HG03159 (cell line): Measurements from ENCODE around the gene DAW1.
"Not testable (repeated sequence)": the region's sequence is repeated elsewhere in the genome, so short reads cannot be mapped to it uniquely, and the experiment has no call there.

Experiments
- ATAC-seq: cut with Tn5 transposase; IDR thresholded peaks from one replicate; pipeline ENCODE4 v1.9.1; 2021; ENCODE audit warnings: mild to moderate bottlenecking, moderate library complexity; ENCODE audit not compliant: unreplicated experiment

The DAW1 gene, protein sequence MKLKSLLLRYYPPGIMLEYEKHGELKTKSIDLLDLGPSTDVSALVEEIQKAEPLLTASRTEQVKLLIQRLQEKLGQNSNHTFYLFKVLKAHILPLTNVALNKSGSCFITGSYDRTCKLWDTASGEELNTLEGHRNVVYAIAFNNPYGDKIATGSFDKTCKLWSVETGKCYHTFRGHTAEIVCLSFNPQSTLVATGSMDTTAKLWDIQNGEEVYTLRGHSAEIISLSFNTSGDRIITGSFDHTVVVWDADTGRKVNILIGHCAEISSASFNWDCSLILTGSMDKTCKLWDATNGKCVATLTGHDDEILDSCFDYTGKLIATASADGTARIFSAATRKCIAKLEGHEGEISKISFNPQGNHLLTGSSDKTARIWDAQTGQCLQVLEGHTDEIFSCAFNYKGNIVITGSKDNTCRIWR

DNA sequence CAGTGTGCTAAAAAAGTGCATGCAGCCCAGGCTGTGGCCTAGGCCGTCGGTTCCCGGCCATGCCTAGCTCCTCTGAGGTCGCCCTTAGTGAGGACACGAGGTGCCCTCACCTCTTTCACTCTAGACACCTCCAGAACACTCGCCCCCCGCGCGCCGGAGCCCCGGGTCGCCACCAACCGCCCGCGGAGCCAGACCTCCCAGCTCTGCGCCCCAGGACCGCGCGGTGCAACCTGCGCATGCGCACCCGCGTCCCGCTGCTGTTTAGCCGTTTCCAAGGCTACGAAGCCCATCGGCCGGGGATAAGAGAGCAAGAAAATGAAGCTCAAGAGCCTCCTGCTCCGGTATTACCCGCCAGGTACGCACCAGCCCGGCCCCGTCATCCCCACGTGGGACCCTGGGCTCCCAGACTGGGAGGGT is at the start of gene DAW1:
Gene DAW1 (plus strand): TSS at position 257 of the 417 bp plus-strand sequence. CDS start 59 bp downstream, at position 316.
- peak; percentile 97 for ATAC-seq

DNA sequence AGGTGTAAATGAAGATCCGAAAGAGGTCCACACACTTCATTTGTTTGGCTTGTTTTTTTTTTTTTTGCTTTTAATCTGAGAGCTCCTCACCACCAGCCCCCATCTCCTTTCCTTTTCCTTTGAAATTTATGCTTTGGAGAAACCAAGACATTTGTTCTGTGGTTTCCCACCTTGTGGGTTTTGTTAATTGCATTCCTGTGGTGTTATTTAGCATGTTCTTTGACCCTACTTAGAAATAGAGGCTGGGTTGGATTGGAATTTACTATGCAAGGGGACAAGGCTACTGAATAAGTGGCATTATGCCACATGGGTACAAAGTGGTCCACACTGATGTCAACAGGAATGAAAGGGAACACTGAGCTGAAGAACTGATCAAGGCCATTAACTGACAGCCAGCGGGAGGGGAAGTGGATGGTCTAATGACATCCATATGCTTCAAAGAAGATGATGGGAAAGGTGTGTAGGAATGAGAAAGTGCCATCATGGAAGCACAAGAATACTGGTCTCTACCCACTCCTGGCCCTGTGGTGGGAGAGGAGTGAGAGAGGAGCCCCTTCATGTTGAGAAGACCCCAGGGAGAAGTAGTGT is 48.9 kb upstream of the DAW1 start:
- ATAC-seq, result no peak

DNA sequence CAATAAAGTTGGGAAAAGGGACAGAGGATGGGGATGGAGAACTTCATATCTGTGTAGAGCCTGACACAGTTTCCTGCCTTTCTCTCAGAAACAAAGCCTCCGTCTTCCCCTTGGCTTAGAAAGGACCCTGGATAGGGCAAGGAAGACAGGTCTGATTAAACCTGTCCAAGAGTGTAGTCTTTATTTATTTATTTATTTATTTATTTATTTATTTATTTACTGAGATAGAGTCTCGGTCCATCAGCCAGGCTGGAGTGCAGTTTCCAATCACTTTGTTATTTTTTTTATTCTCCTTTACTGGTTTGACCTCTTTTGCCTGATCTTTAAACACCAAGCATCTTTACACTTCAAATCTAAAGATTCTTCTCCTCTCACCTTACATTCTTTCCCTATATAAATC is 47.5 kb upstream of the DAW1 start:
- no peak for ATAC-seq

DNA sequence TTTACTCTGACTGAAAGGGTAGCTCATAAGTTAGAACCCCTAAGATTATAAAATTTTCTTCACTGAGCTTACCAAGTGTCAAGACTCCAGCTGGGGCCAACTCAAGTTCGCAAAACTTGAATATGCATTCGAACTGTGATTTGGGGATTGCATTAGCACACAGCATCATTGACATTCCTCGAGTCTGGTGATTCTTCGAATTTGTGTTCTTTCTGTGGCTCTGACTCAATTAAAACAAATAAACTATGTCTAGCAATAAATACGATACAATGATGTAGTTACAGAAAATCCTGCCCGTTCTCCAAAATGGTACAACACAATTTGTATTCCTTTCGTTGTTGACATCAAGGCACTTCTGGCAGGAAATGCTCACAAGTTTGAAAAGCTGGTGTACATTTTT is 46.7 kb upstream of the DAW1 start:
- ATAC-seq, result no peak

DNA sequence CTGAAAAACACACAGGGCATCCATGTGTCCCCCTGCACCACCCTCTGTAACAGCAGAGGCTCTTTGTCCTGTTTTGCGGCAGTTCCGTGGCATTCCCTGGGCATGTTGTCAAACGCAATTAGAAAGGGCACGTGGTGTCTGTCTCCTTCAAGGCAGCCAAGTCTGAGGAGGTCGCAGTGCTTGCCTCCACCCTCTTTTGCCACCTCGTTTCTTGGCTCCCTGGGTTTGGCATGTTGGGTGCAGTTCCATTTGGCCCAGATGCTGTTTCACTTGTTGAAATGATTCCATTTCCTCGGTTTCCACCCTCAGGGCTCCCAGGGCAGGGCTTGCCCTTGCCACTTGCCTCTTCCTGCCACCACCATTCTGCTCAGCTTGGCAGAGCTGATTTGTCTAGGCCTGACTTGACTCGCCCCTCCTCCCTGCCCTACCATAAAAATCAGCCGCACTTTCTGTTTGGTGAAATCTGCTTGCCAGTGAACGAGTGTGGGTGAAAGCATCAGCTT is 45.4 kb upstream of the DAW1 start:
- no peak for ATAC-seq

DNA sequence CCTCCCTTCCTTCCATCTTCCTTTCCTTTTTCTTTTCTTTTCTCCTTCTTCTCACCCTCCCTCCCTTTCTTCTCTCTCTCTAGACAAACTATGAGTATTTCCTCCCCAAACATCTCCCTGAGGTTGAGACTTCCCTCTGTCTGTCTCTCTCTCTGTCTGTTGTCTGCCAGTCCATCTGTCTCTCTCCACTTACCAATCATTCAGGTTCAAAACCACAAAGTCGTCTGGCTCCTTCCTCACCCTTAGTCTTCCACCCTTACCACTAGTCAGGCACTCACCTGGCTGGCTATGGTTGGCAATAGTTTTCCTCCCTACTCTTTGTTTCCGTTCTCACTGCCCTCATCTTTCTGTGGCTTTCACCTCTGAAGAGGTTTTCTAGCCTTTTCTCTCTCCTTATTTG is 44.9 kb upstream of the DAW1 start:
- no peak for ATAC-seq

DNA sequence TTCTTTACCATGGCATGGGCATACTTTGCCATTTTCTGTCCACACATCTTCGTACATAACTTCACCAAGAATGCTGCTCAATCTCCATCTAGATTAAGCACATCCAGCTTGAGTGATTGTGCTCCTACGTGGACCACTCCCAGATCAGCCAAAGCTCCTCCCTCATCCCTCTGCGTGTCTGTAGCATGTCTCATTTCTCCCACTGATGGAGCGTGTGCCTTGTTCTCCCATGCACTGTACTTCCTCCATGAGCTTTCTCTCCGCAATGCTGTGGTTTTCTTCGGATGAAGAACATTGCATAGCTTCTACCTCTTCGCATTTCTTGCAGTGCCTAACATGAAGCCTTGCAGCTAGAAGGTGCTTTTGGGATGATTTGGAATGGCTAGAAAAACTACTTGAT is 44.3 kb upstream of the DAW1 start:
- no peak for ATAC-seq

DNA sequence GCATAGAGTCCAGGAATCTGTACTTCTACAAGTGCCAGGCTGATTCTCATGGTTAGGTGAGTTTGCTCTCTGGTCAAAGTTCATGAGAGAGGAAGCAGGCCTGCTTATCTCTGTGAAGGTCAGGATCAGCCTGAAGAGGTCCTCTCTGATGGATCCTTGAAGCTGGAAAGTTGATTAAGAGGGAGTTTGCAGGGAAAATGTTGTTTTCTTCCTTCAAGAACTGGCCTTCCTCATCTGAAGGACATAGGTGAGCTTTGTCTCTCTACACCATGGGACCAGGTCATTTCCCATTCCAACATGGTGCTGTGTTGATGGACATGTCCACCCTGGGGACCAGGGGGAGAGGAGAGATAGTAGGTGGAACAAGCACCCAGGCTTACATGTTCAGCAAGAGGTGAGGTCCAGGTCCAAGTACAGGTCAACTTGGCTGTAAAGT is 42.9 kb upstream of the DAW1 start:
- no peak for ATAC-seq

DNA sequence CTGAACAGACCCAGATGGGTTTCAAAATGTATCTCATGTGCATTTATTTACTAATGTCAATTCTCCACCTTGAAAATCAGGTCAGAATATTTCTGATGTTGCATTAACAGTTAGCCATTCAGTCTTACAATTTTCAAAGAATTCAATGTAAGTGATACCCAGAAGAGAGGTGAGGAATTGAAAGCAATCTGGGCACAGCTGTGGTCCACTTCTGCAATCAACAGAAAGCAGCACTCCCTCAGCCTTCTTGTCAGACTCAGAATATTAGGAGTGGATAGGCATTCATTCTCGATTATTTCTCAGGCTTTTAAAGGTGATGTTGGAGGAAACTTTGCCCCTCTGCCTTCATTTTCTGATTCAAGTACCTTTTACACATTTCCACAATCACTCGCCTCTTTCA is 42.1 kb upstream of the DAW1 start:
- no peak for ATAC-seq

DNA sequence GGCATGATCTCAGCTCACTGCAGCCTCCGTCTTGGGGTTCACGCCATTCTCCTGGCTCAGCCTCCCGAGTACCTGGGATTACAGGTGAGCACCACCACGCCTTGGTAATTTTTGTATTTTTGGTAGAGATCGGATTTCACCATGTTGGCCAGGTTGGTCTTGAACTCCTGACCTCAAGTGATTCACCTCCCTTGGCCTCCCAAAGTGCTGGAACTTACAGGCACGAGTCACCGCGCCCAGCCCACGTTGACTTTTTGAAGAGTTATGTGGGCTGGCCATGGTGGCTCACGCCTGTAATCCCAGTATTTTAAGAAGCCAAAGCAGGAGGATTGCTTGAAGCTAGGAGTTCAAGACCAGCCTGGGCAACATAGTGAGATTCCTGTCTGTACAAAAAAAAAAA is 37.0 kb upstream of the DAW1 start:
- ATAC-seq, result no peak

DNA sequence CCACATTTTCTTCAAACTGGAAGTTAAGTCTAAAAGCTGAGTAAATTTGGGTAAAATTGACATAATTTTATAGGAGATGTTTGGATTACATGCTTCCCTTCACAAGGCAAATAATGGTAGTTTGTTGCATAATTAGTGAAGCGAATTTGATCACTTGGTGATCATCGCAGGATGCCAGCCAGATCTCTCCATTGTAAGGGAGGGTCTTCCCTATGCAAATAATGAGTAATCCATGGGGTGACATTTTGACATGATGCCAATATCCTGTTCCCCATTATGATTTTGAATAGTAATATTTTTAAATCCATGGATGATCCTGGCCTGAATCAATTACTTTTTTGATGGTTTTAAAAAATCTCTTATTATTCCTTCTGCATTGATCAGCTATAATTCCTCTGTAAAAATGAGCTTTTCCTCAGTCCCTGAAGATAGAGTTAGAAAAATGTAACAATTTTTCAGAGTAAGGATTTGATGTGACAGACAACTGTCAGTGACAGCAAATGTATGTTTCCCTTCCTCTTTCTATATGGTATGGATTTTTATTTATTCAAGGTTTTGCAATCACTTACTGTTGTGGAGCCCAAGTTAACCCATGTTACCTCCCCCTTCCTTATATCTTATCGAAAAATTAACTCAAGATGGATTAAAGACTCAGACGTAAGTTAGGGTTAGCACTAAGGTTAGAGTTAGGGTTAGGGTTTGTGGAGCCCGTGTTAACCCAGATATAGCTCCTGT is 36.3 kb upstream of the DAW1 start:
- ATAC-seq, result no peak

DNA sequence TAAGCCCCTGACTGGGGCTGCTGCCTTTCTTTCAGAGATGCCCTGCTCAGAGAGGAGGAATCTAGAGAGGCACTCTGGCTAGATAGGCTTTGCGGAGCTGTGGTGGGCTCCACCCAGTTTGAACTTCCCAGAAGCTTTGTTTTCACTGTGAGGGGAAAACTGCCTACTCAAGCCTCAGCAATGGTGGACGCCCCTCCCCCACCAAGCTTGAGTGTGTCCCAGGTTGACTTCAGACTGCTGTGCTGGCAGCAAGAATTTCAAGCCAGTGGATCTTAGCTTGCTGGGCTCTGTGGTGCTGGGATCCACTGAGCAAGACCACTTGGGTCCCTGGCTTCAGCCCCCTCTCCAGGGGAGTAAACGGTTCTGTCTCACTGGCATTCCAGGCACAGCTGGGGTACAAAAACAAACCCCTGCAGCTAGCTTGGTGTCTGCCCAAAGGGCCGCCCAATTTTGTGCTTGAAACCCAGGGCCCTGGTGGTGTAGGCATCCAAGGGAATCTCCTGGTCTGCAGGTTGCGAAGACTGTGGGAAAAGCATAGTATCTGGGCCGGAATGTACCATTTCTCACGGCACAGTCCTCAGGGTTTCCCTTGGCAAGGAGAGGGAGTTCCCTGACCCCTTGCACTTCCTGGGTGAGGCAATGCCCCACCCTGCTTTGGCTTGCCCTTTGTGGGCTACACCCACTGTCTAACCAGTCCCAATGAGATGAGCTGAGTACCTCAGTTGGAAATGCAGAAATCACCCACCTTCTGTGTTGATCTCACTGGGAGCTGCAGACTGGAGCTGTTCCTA is 31.9 kb upstream of the DAW1 start:
- not testable (repeated sequence) for ATAC-seq

DNA sequence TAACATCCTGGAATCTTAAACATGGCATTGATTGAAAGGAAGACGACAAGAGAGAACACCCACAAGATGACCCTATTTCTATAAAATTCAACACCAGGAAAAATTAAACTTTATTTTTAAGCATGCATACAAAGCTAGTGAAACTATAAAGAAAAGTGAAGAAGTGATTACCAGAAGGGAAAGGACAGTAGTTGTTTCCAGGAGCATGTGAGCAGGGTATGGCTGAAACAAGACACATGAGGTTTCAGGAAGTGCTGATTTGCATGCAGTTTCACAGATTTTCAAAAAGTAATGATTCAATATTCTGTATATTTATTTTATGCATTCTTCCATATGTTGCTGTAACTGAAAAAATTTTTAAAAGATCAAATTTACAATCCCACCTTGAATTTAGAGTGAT is 24.6 kb upstream of the DAW1 start:
- ATAC-seq, result no peak

DNA sequence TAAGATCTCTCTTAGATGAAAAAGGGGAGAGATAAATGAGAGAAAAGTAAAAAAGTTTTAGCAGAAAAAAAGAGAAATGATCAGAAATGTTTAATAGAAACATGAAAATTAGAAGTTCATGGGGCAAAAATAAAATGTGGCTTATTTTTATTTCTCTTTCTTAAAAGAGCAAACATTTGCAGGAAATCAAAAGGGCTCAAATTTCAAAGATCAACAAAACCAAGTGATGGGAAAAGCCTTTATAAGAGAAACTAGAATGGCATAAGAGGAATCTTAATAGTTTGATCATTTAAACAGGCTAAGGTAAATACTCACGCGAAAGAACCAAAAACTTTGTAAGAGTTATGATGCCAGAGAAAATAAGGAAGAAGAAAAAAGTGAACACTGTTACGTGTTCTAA is 23.3 kb upstream of the DAW1 start:
- no peak for ATAC-seq

DNA sequence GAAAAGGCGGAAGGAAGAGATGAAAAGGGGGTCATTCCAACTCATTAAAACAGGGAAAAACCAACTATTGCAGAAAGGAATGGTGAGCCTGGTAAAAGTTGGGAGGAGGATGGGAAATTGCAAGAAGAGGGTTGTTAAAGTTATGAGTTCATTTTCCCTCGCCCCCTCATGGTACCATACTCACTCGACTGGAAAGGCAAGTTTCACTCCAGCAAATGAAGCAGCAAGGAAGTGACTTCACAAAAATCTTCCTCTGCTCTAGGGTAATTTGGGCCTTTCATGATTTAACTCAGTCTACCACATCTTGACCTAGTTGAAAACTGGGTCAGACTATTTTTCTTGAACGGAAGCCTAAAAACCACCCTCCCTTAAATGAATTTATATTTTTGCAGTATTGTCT is 22.8 kb upstream of the DAW1 start:
- no peak for ATAC-seq

DNA sequence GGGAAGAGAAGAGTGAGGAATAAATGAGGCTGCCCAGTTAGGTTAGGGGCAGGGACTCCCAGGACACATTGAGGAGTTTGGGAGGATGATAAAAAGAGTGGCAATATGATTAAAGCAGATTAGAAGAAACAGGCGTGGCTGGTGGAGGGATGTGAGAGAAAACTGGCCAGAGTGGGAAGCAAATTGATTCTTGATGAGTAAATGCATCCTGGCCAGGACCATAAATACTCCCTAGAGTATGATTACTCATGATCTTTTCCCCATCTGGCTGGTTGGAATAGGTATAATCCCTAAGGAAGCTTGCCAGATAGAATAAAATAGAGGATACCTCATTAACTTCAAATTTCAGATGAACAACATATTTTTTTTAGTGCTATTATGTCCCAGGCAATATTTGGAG is 21.5 kb upstream of the DAW1 start:
- ATAC-seq, result no peak

DNA sequence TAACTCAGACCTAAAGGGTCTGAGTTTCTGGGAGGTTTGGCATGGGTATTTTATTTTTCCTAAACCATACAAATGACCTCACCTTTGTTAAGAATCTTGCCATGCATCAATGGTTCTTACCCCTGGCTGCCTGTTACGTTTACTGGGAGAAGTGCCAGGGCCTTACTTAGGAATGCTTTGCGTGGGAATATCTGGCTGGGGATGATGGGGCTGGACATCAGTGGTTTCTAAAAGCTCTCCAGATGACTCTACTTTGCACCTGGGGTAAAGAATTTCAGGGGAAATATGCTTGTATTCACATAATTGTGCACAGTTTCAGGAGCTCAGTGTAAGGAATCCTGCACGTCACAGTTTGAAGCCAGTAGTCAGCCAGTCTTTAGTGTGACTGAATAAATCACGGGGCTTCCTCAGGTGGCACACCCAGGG is 18.2 kb upstream of the DAW1 start:
- no peak for ATAC-seq

DNA sequence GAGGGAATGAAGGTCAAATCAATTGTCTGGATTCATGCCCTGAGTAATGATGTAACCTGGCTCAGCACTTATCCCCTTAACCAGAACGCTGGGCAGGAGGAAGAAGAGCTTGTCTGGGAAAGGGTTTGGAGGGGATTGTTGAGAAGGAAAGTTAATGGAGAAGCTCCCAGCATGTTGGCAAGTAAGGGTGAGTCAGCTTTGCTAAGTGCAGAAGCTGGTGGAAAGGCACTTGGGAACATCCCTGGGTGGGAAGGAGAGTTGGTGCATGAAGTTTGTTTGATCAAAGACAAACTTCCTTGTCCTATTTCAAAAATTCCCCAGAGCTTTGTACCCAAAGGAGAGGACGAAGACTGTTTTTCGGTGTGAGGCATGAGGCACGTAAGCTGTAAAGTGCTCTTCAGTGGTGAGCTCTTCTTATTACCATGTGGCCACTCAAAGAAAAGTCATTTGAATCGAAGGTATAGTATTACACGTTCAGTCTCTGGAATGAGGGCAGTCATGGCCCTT is 17.6 kb upstream of the DAW1 start:
- ATAC-seq, result no peak

DNA sequence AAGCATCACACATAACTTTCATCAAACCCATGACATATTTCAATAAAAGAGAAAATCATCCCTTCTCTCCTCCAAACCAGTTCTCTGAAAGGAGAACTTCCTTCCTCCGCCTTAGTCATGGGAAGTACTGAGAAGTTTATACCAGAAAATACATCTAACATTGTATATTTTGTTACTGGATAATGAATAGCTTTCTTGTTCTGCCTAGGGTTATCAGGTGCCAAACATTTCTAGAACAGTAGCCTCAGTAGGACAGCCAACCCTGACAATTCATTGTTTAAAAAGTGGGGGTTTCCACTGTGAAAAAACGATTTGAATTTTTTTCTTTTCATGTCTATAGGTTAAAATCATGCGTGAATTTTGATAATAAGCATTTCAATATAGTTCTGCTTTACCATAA is 16.0 kb upstream of the DAW1 start:
- ATAC-seq, result no peak

DNA sequence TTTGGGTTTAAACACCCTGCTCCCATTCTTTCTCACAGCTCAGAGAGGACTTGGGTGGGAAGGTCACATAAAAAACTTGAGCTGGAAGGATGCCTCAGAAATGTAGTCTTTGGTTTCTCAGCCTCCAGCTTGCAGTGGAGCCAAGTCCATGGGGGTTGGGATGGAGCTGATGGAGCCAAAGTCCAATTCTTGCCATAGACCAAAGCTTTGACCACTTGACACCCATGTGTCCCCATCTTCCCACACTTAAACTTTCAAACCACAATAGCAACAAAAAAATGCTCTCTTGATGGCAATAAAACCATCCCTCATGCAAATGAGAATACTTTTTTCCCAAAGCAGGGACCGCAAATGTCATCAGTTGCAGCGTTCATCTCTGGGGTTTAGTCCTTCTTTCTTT is 14.7 kb upstream of the DAW1 start:
- ATAC-seq, result no peak

DNA sequence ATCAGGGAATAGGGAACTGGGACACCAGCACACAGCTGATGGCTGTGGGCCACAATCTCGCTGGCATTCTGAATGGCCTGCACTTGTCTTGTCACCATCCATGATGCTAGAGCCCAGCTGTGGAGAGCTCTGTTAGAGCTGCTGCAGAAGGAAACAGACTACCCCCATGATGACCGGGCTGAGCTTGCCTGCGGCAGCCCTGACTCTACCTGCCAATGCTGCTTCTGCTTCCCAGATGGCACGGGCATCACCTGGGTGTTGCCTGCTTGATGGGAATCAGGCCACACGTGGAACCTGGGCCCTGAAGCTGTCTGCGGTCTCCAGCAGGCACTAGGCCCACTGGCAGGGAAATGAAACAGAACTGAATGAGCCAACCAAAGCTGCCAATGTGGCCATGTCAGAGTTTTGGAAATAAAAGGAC is 11.2 kb upstream of the DAW1 start:
- no peak for ATAC-seq
